Spleen (tissue), 11 donors: ENCODE results near the gene SLC20A1. TPM values are rescaled to one million over a fixed set of nuclear protein-coding genes. Genes with fewer than 3 reads are reported as not detected.

ENCODE experiments used
- DNase-seq: peaks from one replicate; pipeline ENCODE4 v3.0.0-alpha.2; 2020
- H3K27ac ChIP-seq, 8 donors: fragments of 200-600 bp; sonication (generic) in 7 of 8; 1 replicate in 4 of 8; 2 replicates in 4 of 8; pipeline versions ENCODE4 v1.5.0 to v1.8.0; 2016 to 2021; ENCODE audit warnings: inconsistent platforms in 4 of 8, mild to moderate bottlenecking in 4 of 8, moderate library complexity in 1 of 8
- H3K27me3 ChIP-seq, 7 donors: fragments of 200-600 bp; sonication (generic) in 6 of 7; replicated peaks in 1 of 7; 1 replicate in 4 of 7; 2 replicates in 3 of 7; pipeline versions ENCODE4 v1.5.0 to v1.8.0; 2016 to 2021; ENCODE audit warnings: inconsistent platforms in 3 of 7, mild to moderate bottlenecking in 1 of 7
- H3K36me3 ChIP-seq, 6 donors: fragments of 200-600 bp; sonication (generic) in 5 of 6; 1 replicate in 4 of 6; 2 replicates in 2 of 6; pipeline versions ENCODE4 v1.5.0 to v1.8.0; 2016 to 2021; ENCODE audit warnings: inconsistent platforms in 2 of 6
- H3K4me1 ChIP-seq, 6 donors: fragments of 200-600 bp; sonication (generic) in 5 of 6; 1 replicate in 3 of 6; 2 replicates in 3 of 6; pipeline versions ENCODE4 v1.5.0 to v1.8.0; 2016 to 2021; ENCODE audit warnings: inconsistent platforms in 3 of 6
- H3K4me3 ChIP-seq, 8 donors: fragments of 200-600 bp; sonication (generic) in 7 of 8; 1 replicate in 4 of 8; 2 replicates in 4 of 8; pipeline versions ENCODE4 v1.5.0 to v1.8.0; 2016 to 2021; ENCODE audit warnings: inconsistent platforms in 4 of 8, mild to moderate bottlenecking in 4 of 8, moderate library complexity in 2 of 8
- H3K9me3 ChIP-seq, 8 donors: fragments of 200-600 bp; sonication (generic) in 7 of 8; 1 replicate in 4 of 8; 2 replicates in 4 of 8; pipeline versions ENCODE4 v1.5.0 to v1.8.0; 2016 to 2021; ENCODE audit warnings: inconsistent platforms in 4 of 8
- CTCF ChIP-seq, 11 experiments: fragments of 200-600 bp in 7 of 11; fragments of 450-650 bp in 4 of 11; sonication (generic) in 4 of 11; IDR thresholded peaks in 8 of 11; conservative IDR thresholded peaks in 3 of 11; 1 replicate in 7 of 11; 2 replicates in 4 of 11; pipeline versions ENCODE4 v1.4.0 to v1.8.0; 2016 to 2021; ENCODE audit warnings: antibody characterized with exemption in 11 of 11, inconsistent platforms in 4 of 11, mild to moderate bottlenecking in 1 of 11
- POLR2A ChIP-seq, 3 donors: fragments of 450-650 bp; IDR thresholded peaks; one replicate each; pipeline ENCODE4 v1.5.1; 2017; ENCODE audit warnings: antibody characterized with exemption in 3 of 3, mild to moderate bottlenecking in 1 of 3
- POLR2AphosphoS5 ChIP-seq, 3 donors: sonication (generic); formaldehyde crosslinking; IDR thresholded peaks; one replicate each; pipeline ENCODE4 v1.5.1; 2017; ENCODE audit warnings: antibody characterized with exemption in 3 of 3
- WGBS, 5 donors: extraction: QIAGEN DNeasy Blood & Tissue Kit in 3 of 5; methylation state at CpG; one replicate each; pipeline versions ENCODE4 v1.1.5 to v1.1.7; 2013 to 2018; 5-methylcytosine and 5-hydroxymethylcytosine counted together
- intact Hi-C: fragments of 100-400 bp; cut with DNase I; formaldehyde crosslinking; loops from one replicate; pipeline ENCODE4 v1.15.0; 2023; ENCODE audit warnings: low total_unique reads
- polyA plus RNA-seq, 3 donors: library from polyadenylated mRNA; stranded (reverse); fragments of 200-250 nt; gene quantifications; one replicate each; pipeline ENCODE4 v1.2.1, GENCODE V29; 2013
- total RNA-seq, 7 donors: library from RNA; depleted of rRNA in 3 of 7; stranded (reverse); fragments of >200 nt in 3 of 7; fragmentation: NEBNext Ultra II Directional in 4 of 7; extraction: Animal tissue kit (Norgen Biotek cat#: 25700) in 4 of 7; gene quantifications; one replicate each; pipeline versions ENCODE4 v1.1.0 to v1.2.1, GENCODE V29; 2016 to 2021
- donor health status: healthy with polysubstance abuse.
- donor health status: DM: no; HTN: no; CAD: no; lungs with moderate emphysema.
- donor health status: DM: no; HTN: no; CAD: no.
- donor health status: Bipolar disorder and iron deficiency.
- donor health status: healthy.
- donor health status: DM: no; HTN: no; CAD: no.
- donor health status: DM: yes; HTN: yes; CAD: no.

The SLC20A1 gene
- total and polyA plus RNA-seq, 10 donors = 15.4 to 83.6 (median 57.6) TPM

DNA sequence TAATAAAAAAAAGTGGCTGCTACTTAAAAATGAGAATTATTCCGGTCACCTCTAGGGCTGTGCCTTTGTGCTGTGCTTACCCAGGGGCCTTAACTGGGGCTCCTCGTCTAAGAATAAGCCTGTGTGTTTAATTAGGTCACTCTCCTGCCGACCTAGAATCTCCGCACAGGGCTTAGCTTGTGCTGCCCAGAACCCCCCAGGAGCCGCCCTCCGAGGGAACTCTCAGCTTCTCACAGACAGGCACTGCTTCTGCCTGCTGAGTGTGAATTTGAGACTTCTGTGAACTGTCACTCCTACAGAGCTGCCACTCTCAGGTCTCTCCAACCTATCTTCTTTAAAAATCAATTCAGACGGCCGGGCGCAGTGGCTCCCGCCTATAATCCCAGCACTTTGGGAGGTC, 63.2 kb downstream of the SLC20A1 start:
- 48 to 59% (median 58%) methylated on average over 10 of the region's 10 CpGs for WGBS, 5 donors
- Histone ChIP-seq H3K27me3 (no peaks in the 10 kb centered on the region), H3K4me1 (peaks cover 7 to 74% (median 58%) of the 10 kb centered on the region in 6 donors), H3K4me3 (peak overlapping the region in 1 of 8 donors; percentile 3), H3K36me3 (no peaks in the 10 kb centered on the region), H3K9me3 (no peaks in the 10 kb centered on the region), H3K27ac (peak overlapping the region in 7 of 8 donors; percentile 49 to 89 (median 68))
- DNase-seq = no peak
- TF ChIP-seq POLR2A (IDR thresholded peaks at IDR 0.05) (no peak), POLR2AphosphoS5 (IDR thresholded peaks at IDR 0.05) (no peak), CTCF (IDR thresholded peaks at IDR 0.05 in 8 of 11, conservative IDR thresholded peaks at IDR 0.05 in 3 of 11) (no peak)
- intact Hi-C loops = no loop called here

- no peaks in the 10 kb centered on the region for H3K36me3 ChIP-seq
- WGBS, 5 donors = 74 to 87% (median 83%) methylated on average over 6 of the region's 6 CpGs
- H3K27me3 ChIP-seq = no peaks in the 10 kb centered on the region
- TF ChIP-seq POLR2AphosphoS5 (IDR thresholded peaks at IDR 0.05) = no peak
- no peak for TF ChIP-seq CTCF (IDR thresholded peaks at IDR 0.05 in 8 of 11, conservative IDR thresholded peaks at IDR 0.05 in 3 of 11)
- no peak for TF ChIP-seq POLR2A (IDR thresholded peaks at IDR 0.05)
- H3K27ac ChIP-seq = peak overlapping the region in 4 of 8 donors; percentile 68 to 89 (median 83)
- intact Hi-C loops = no loop called here
- DNase-seq = no peak
- H3K9me3 ChIP-seq = no peaks in the 10 kb centered on the region
- H3K4me3 ChIP-seq = no peak overlapping the region
- H3K4me1 ChIP-seq = peaks cover 7 to 74% (median 58%) of the 10 kb centered on the region in 6 donors
These were observed 64.0 kb downstream of the SLC20A1 start for GRCh38 chr2:112709703-112710102.

DNA sequence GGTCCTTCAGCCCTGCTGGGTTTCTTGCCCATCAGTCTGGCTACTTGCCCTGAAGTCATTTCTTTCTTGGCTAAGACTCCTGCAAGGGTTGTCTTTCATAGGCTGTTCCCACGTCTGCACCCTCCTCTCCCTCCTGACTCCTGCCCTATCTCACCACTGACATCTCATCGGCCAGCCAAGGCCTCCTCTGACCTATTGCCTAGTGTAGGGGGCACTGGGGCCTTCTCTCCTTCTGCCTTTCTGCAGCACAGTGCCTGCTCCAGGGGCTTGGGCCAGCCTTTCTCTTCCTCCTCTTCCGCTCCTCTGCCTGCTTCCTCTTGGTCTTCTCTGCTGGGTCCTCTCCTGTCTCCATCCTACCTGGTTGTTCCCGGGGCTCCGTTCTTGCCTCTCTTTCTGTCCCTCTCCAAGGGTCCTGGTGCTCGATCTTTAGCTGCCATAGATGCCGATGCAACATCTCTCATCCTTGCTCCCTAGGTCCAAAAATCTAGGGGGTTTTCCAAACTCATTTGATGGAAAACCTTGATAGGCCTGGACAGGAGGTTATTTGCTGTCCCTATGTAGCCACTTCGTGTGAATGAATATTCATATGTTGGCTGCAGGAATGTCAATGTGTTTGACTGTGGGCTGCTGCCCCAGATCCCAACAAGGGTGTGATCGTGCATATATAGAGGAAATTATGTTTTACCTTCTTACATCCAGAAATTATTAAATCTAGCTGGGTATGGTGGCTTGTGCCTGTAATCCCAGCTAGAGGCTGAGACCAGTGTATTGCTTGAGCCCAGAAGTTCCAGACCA, 65.4 kb downstream of the SLC20A1 start:
- no peak overlapping the region for H3K4me3 ChIP-seq
- peaks cover 4 to 61% (median 50%) of the 10 kb centered on the region in 6 donors for H3K4me1 ChIP-seq
- WGBS, 5 donors = 86 to 94% (median 87%) methylated on average over 9 of the region's 9 CpGs
- no peak for TF ChIP-seq POLR2AphosphoS5 (IDR thresholded peaks at IDR 0.05)
- TF ChIP-seq POLR2A (IDR thresholded peaks at IDR 0.05) = no peak
- no peak overlapping the region for H3K27ac ChIP-seq
- no peaks in the 10 kb centered on the region for H3K36me3 ChIP-seq
- no peaks in the 10 kb centered on the region for H3K27me3 ChIP-seq
- DNase-seq = no peak
- intact Hi-C loops = no loop called here
- no peaks in the 10 kb centered on the region for H3K9me3 ChIP-seq

DNA sequence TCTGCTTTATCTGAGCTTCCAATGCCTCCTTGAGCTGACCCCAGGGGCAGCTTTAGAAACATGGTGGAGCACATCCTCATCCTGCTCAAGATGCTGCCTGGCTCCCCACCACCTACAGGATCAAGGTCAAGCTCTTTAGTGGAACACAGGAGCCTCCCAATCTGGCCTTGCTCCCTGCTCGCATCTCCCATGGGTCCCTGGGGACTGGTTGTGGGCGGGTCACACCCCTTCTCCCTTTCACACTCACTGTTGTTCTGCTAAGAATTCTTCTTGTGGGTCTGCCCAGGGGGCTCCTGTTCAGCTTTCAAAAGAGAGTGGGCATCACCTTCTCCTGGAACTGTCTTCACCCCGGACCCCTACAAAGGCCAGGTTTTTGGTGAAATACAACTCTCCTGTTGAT, 66.7 kb downstream of the SLC20A1 start:
- Histone ChIP-seq H3K27ac (no peak overlapping the region), H3K4me3 (no peak overlapping the region), H3K27me3 (no peaks in the 10 kb centered on the region), H3K36me3 (no peaks in the 10 kb centered on the region), H3K4me1 (peaks cover 0 to 49% (median 38%) of the 10 kb centered on the region in 6 donors), H3K9me3 (no peaks in the 10 kb centered on the region)
- no peak for DNase-seq
- WGBS, 5 donors = 80 to 85% (median 80%) methylated on average over 3 of the region's 3 CpGs
- TF ChIP-seq POLR2AphosphoS5 (IDR thresholded peaks at IDR 0.05) (no peak), CTCF (IDR thresholded peaks at IDR 0.05 in 8 of 11, conservative IDR thresholded peaks at IDR 0.05 in 3 of 11) (no peak), POLR2A (IDR thresholded peaks at IDR 0.05) (no peak)
- intact Hi-C loops = no loop called here
